T follicular helper cell (primary cell): ENCODE results near the gene JOSD2.

Source experiments
- DNase-seq: peaks from one replicate; pipeline ENCODE4 v3.0.0-alpha.2; 2020; ENCODE audit warnings: low read depth

Gene JOSD2

DNA sequence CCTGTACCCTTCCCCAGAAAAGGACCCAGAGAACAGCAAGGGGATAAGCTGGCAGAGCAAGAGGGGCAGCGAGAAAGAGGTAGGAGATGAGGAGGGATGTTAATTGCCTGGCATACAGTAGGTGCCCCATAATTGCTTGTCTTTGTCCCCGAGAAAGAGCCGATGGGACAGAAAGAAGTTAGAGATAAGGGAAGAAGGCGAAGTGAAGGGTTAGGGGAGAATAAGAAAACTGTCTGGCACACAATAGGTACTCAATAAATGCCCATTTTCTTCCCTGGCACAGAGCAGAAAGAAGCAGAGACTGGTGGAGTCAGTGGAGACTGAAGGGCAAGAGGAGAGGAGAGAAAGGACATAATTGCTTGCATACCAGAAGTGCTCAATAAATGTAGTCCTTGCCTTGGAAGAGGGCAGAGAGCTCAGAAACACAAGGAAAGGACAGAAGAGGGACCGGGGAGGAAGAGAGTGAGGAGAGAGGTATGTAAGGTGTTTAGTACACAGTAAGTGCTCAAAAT lies 15.9 kb downstream of the JOSD2 start:
- DNase-seq: no peak

DNA sequence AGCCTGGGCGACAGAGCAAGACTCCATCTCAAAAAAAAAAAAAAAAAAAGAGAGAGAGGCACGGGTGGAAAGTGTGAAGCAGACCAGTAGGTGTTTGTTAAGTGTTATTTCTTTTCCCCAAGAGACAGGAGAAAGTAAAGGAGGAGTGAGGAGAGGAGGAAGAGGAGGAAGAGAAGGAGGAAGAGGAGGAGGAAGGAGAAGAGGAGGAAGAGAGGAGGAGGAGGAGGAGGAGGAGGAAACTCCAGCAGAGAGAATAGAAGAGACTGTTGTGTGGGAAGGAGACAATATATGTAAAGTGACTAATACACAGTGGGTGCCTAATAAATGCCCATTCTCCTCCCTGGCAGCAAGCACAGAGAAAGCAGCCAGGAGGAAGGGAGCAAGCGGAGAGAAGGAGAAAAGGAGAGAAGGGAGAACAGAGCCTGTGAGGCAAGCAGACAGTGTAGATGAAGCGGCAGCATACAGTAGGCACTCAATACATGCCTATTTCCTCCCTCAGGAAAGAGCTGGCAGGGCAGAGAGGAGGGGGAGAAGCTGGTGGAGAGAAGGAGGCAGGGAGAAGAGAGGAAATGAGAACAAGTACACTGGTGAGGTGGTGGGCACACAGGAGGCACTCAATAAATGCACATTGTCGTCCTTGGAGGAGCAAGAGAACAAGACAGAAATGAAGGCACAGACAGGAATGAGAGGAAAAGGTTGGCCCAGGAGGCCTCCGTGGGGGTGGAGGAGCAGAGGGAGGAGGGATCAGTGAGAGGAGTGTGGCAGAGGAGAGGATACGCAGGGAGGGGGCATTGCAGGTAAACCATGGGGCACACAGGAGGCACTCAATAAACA lies 16.6 kb downstream of the JOSD2 start:
- DNase-seq: no peak

DNA sequence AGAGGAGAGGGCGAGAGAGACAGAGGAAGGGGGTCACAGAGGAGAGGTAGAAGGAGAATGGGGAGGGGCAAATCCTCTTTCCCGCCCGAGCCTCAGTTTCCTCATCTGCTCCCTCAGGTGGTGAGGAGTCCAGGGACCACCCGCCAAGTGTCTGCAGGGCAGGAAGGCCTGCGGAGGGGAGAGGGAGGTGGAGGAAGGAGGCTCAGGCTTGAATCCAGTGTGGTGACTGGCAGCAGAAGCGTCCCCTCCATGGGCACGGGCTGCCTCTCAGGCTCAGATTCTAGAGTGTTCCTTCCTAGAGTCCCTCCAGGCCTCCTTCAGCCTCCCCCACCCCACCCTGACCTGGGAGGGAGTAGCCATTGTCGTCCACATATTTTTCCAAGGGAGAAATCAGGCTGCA lies 17.8 kb downstream of the JOSD2 start:
- no peak for DNase-seq

DNA sequence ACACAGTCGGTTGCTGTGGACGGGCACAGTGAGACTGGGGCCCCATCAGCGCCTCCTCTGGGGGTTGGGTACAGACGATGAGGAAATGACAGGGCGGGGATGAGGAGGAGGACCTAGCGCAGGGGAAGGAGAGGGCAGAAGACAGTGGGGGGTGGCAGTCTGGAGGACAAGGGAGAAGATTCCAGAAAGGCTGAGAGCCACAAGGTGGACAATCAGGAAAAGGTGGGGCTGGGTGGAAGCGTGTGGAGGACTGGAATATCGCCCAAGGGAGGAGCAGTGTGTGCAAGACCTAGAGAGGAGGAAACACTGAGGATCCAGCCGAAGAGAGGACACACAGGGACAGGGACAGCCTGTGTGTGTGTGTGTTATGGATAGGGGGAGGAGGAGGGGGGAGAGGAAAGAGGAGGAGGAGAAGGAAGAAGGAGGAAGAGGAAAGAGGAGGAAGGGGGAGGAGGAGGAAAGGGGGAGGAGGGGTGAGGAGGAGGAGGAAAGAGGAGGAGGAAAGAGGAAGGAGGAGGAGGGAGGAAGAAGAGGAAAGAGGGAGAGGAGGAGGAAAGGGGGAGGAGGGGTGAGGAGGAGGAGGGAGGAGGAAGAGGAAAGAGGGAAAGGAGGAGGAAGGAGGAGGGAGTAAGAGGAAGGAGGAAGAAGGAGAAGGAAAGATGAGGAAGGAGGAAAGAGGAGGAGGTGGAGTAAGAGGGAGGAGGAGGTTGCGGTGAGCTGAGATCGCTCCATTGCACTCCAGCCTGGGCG lies 18.5 kb downstream of the JOSD2 start:
- no peak for DNase-seq

DNA sequence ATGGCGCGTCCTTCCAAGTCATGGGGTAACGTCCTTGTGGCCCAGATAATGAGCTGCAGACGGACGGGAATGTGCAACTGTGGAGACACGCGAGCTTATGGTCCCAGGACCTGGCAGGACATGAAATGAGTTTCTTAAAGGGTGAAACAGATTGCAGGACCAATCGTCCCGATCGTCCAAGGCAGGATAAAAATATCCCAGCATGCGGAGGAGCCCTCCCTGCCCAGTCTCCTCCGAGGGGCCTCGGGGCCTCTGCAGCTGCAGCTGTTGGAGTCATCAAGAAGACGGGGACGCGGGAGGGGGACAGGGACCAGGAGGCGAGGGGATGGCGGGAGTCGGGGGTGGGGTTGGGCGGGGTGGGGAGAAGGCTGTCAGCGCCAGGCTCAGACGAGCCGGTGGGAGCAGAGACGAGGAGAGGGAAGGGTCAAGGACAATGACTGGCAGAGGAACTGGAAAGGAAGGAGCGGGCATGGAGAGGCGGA lies 20.0 kb downstream of the JOSD2 start:
- no peak for DNase-seq

DNA sequence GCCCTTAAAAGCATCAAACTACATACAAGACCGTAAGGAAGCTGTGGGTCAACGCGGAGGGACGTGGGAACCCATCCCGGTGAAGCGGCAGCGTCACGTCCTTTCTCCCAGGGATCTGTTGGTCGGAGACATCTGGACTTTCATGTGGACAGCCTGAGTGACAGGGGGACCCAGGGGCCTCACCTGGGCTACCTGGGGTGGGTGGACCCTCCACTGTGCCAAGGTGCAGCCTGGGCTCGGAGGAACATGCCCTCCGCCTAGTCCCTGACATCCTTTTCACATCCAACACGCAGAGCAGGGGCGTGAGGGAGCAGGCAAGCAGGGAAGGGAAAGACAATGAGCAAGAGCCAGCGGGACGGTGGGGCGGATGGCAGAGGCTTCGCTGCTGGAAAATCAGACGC lies 20.6 kb downstream of the JOSD2 start:
- DNase-seq: no peak

DNA sequence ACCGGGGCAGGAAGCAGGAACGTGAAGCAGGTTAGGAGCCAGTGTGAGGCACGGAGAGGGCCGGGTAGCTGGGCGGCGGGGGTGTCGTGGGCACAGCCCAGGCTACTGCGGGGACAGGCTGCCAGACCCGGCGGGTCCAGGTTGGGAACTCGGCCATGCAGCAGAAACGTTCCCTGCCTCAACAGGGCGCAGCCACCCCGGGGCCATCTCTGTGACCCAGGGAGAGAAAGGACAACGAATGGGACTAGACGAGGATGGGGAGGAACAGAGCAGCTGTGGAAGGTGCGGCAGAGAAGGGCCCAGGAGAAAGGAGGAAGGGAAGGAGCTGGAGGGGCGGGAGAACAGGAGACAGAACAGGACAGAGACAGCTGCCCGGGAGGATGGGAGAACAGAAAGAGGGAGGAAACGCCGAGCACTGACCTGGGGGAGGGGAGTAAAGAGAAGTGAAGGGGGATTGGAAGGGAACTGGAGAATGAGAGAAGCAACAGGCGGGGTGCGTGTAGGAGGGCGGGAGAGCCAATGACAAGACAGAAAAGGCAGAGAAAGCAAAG lies 21.5 kb downstream of the JOSD2 start:
- DNase-seq: no peak

DNA sequence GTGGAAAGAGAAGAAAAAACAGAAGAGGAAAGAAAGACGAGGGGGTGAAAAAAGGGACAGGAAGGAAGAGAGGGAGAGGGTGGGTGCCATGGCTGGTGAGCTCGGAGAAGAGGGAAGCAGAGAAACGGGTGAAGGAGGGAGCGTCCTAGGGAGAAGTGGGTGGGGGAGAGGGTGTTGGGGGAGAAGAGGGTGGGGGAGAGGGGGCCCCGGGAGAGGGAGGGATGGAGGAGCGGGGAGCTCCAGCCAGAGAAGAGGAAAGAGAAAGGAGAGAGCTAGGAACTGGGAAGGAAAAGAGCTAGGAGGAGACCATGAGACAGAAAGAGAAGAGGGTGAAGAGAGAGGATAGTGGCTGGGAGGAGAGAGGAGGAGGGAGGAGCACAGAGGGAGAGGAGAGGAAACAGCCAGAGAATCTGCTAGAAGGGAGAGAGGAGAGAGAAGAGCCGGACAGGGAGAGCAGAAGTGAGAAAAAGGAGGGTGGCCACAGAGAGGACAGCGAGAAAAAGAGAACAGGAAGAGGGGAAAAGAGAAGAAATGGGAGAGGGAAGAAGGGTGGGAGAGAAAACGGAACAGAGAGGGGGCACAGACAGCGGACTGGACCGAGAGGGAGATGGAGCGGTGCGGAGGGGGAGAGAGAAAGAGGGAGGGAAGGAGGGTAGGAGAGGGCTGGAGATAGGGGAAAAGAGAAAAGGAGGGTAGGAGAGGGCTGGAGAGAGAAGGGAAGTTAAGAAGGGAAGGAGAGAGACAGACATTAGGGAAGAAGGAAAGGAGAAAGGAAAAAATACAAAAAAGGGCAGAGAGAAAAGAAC lies 22.4 kb downstream of the JOSD2 start:
- DNase-seq: no peak

DNA sequence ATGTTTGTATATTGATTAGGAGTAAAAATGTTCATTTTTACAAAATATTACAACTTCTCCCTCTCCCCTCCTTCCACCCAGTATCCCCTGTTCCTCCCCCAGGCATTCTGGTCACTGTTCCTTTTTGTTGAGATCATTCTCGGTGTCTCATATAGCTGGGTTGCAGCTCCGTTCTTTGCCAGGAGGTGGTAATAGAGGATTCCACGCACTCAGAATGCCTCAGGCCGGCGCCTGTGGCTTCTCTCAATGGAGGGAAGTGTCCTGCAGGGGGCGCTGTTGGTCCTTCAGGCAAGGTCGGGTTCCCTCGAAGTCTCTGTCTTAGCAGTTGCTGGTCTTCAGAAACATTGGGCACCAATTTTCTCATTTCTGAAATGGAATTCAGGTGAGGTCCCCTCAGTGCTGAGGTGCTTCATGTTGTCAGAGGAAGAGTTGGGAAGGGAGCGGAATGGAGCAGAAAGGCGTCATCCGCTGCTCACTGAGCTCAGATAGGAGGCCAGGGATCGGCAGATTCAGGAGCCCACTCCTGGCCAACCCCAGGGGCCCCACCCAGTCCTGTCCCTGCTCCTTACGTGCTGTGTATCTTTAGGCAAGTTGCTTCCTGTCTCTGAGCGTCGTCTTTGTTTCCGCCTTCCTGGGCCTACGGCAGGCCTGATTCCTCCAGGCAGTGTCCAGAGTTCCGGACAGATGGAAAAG lies 24.0 kb downstream of the JOSD2 start:
- DNase-seq: peak; percentile 28

DNA sequence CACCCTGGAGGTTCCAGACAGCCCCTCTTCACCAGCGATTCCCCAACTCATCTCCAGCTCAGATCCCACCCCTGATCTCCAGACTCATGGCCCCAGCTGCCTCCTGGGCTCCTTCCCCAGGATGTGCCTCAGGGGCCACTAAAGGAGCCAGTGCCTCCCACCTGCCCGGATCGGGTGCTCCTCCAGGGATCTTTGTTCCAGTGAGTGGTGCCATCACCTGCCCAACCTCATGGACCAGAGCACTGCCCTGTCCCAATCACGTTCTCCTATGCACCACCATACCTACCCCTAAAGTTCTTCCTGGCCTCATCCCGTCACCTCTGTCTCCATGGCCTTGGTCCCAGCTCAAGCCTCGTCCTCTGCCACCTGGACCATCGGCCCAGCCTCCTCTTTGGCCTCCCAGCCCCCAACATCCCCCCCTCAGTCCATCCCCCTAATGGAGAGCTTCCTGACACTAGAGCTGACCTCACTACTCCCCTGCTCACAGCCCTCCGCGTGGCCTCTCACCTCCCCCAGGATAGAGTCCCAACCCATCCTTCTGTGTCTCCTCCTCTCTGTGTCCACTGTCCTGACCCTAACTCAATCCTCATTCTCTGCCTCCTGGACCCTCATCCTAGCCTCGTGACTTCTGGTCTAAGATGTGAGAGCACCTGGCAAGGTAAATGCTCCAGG lies 25.6 kb downstream of the JOSD2 start:
- no peak for DNase-seq

DNA sequence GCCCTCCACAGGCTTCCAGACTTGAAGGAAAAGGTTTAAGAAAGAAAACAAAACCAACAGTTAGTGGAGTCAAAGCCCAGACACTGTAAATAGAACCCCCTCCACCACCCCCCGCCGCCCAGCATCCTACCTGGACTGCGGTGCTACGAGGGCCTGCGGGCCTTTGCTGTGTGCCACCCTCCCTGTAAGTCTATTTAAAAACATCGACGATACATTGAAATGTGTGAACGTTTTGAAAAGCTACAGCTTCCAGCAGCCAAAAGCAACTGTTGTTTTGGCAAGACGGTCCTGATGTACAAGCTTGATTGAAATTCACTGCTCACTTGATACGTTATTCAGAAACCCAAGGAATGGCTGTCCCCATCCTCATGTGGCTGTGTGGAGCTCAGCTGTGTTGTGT lies 28.1 kb downstream of the JOSD2 start:
- no peak for DNase-seq

DNA sequence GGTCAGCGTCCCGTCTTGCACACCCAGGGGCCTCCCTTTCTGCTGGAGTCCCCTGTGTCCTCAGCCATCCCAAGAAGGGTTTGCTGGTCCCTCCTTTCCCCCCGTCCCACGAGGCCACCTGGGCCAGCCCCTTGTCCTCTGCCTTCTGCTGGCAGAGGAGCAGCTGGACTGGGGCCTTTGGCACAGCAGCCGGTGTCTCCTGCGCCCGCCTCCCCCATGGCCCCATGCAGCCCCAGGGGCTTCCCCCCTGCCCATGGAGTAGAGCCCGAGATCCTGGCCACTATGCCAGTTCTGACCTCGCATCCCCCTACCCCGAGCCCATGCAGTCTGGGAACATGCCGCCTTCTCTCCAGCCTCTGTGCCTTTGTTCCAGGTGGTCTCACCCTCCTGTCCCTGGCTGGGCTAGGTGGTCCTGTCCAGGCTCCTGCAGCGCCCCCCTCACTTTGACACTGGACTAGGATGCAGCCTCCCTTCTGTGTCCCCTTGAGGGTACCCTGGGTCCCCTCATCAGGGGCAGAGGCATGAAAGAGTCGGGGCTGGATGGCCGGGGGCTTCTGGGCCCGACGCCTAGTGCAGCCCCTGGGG lies 28.6 kb downstream of the JOSD2 start:
- no peak for DNase-seq

DNA sequence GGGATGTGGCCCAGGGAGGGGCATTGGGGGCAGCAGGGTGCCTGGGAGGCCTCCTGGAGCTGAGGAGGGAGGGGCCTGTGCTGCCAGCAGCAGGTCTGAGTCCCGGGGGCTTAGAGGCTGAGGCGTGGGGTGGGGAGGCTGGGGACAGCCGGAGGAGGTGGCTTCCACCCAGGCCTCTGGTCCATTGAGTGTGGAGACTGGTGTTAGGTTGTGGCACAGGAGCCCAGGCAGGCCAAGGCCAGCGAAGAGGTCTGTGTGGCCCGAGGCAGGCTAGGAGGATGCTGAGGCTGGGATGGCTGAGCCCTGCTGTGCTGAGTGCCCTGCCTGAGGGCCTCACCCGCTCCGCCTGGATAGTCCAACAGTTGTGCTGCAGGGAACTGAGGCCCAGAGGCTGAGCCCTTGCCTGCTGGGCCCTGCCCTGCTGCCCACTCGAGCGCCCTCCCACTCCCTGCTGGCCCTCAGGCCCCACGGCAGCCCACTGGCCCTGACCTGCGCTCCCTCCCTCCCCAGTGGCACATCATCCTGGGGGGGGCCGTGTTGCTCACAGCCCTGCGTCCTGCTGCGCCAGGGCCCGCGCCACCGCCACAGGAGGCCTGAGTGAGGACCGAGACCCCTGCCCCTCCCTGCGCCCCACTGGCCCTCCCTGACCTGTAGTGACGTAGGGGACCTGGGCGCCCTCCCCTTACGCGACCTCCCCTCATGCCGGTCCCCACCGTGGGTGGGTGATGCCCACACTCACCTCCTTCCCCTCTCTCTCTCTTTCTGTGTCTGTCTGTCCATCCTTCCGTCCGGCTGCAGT lies 29.4 kb downstream of the JOSD2 start:
- no peak for DNase-seq

DNA sequence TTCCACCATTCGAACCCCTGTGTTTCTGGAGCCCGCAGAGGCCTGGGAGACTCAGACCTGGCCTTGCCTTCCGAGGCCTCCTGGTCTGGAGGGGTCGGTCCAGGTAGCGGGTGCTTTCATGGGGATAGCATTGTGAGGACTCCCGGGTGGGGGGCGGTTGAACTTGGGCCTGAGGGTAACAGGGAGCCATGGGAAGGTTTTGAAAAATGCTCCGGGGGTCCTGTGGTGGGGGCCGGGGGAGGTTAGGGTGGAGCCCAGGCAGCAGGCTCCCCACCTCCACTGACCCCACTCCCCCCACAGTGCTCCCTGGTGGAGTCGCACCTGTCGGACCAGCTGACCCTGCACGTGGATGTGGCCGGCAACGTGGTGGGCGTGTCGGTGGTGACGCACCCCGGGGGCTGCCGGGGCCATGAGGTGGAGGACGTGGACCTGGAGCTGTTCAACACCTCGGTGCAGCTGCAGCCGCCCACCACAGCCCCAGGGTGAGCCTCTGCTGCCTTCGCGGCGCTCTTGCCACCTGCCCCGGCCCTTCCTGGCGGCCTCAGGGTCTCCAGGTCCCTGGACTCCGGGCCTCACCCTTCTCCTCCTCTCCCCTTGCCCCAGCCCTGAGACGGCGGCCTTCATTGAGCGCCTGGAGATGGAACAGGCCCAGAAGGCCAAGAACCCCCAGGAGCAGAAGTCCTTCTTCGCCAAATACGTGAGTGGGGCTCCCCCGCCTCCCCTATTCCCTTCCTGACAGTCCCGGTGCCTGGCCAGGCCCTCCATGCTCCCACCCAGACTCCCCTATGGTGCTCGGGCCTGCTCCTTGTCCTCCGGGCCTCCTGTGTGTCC lies 30.5 kb downstream of the JOSD2 start:
- no peak for DNase-seq

DNA sequence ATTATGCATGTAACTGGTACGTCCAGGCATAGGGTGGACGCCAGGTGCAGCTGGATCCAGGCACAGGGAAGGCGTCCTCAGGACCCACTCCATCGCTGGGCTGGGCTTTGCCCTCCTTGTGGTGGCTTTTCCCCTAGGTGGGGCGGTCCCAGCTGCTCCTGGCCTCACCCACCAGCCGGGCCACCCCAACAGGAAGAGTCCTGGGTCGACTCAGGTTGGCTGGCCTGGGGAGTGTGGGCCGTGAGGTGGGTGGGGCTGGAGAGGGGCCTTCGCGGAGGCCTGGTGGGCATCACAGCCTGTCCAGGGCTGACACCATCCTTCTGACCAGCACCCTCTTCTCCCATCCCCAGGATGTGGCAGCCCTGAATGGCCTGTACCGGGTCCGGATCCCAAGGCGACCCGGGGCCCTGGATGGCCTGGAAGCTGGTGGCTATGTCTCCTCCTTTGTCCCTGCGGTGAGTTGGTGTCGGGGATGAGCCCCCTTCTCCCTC lies 31.2 kb downstream of the JOSD2 start:
- no peak for DNase-seq

DNA sequence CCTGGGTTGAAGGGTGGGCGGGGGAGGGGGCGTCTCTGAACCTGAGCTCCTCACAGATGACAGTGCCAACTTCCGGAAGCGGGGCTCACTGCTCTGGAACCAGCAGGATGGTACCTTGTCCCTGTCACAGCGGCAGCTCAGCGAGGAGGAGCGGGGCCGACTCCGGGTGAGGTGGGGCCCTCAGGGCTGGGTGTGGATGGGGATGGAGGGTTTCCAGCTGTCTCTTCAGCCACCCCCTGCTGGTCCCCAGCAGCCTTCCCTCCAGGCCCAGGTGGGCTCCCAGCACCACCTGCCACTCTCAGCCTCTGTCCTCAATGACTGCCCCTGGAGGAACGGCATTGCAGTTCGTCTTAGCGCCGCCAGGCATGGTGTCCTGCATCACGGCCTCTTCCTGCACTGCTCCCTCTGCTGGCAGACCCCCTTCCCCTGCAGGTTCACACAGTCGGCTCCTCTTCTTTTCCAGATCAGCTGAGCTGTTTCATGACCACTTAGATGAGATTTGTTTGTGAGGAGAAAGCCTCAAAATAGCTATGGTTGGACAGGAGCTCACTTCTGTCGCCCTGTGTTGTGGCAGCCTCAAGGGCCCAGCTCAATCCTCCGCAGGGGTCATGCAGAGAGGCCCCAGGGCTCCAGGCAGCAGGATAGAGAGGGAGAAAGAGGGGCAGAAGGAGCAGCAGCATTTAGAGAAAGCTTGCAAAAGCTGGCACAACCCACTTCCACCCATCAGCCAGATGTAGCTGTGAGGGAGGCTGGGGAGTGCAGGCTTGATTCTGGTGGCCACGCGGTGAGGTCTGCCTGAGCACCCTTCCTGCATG lies 31.9 kb downstream of the JOSD2 start:
- no peak for DNase-seq

DNA sequence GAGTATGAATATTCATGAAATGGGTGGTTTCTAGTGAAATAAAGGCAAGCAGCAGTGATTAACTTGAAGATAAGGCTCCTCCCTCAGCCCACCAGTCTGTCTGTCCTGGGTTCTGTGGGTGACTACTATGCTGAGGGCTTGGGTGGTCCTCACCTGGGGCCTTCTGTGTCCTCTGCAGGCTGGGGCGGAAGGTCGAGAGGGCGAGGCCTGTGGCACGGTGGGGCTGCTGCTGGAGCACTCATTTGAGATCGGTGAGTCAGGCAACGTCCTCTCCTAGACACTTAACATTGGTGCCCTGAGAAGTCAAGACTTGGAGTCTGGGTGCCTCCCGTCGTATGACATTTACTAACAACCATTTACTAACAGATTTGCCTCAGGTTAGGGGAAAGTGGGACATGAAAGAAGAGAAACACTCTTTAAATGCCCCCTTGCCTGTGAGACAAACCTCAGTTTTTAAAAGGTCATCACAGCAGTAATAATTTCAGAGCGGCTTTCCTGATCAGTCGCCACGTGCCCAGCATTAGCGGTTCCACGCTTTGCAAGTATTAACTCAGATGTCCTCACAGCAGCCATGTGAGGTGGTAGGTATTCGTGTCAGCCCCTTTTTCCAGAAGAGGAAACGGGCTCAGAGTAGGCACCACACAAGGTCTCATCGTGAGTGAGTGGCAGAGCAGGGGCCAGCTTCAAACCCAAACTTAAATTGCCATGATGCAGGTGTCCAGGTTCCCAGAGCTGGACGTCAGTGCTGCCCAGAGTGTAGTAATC lies 33.1 kb downstream of the JOSD2 start:
- DNase-seq: no peak
